MM.1S (cell line): Measurements from ENCODE around the gene NIP7.

Experiments used
- CTCF ChIP-seq: fragments of 300-600 bp; sonication (generic); IDR thresholded peaks from 2 replicates; pipeline ENCODE4 v1.5.1; 2016; ENCODE audit warnings: antibody characterized with exemption, low read length, mixed read lengths
- EZH2 ChIP-seq: fragments of 300-600 bp; sonication (generic); optimal IDR thresholded peaks from 2 replicates; pipeline ENCODE3; 2017; ENCODE audit warnings: low read depth, mild to moderate bottlenecking, antibody characterized with exemption, low read length, mixed read lengths

GRCh38 chr16:69301187-69301586, 38.4 kb upstream of the NIP7 start:
- TF ChIP-seq CTCF = no peak
- TF ChIP-seq EZH2 = no peak
